Measurements from ENCODE around the gene GAGE1.
"Not testable (repeated sequence)": the region's sequence is repeated elsewhere in the genome, so short reads cannot be mapped to it uniquely, and the experiment has no call there.

GAGE1 gene

DNA sequence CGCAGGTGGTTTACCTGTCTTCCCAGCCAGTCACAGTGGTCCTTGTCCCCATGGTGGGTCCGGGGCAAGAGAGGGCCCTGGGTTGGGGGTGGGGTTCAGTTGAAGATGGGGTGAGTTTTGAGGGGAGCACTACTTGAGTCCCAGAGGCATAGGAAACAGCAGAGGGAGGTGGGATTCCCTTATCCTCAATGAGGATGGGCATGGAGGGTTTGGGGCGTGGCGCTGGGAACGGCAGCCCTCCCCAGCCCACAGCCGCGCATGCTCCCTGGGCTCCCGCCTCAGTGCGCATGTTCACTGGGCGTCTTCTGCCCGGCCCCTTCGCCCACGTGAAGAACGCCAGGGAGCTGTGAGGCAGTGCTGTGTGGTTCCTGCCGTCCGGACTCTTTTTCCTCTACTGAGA lies at the start of gene GAGE1:
GAGE1 (plus strand) TSS at position 301 of the 400 bp plus-strand sequence. CDS start 1,155 bp downstream, outside the sequence.
- DNase-seq (ENCODE audit: low read depth): not testable (repeated sequence)

DNA sequence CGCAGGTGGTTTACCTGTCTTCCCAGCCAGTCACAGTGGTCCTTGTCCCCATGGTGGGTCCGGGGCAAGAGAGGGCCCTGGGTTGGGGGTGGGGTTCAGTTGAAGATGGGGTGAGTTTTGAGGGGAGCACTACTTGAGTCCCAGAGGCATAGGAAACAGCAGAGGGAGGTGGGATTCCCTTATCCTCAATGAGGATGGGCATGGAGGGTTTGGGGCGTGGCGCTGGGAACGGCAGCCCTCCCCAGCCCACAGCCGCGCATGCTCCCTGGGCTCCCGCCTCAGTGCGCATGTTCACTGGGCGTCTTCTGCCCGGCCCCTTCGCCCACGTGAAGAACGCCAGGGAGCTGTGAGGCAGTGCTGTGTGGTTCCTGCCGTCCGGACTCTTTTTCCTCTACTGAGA lies 47.8 kb upstream of the GAGE1 start, which contains the start of gene GAGE12E:
GAGE12E (plus strand) TSS at position 301 of the 400 bp plus-strand sequence. CDS start 1,155 bp downstream, outside the sequence.
- not testable (repeated sequence) for DNase-seq (ENCODE audit: low read depth)

- DNase-seq (ENCODE audit: low read depth): not testable (repeated sequence)
These were observed 38.3 kb upstream of the GAGE1 start, which contains the start of gene GAGE12F for GRCh38 chrX:49560542-49560941. TSS of gene GAGE12F (plus strand) at chrX:49560842. CDS start at chrX:49561997, 1,155 bp downstream.

- DNase-seq (ENCODE audit: low read depth): not testable (repeated sequence)
These were observed 30.1 kb upstream of the GAGE1 start for GRCh38 chrX:49568728-49569127.

DNA sequence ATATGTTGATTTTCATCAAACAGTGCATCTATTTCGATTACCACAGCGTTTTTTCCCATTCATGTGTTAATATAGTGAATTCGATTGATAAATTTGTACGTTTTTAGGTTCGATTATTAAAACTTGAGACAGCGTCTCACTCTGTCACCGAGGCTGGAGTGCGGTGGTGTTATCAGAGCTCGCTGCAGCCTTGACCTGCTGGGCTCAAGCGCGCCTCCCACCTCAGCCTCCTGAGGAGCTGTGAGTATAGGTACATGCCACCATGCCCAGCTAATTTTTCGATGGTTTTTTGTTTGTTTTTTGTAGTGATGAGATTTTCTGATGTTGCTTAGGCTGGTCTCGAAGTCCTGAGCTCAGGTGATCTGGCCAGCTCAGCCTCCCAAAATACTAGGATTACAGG lies 29.7 kb upstream of the GAGE1 start:
- not testable (repeated sequence) for DNase-seq (ENCODE audit: low read depth)

- DNase-seq (ENCODE audit: low read depth): not testable (repeated sequence)
These were observed 28.7 kb upstream of the GAGE1 start, which contains the start of gene GAGE12G for GRCh38 chrX:49570100-49570499. TSS of gene GAGE12G (plus strand) at chrX:49570400. CDS start at chrX:49571555, 1,155 bp downstream.

- DNase-seq (ENCODE audit: low read depth): not testable (repeated sequence)
These were observed 19.2 kb upstream of the GAGE1 start, which contains the start of gene GAGE12H for GRCh38 chrX:49579649-49580048. TSS of gene GAGE12H (plus strand) at chrX:49579949. CDS start at chrX:49581104, 1,155 bp downstream.

GRCh38 chrX:49589196-49589595 lies 9.6 kb upstream of the GAGE1 start, which contains the start of gene GAGE2A:
TSS of gene GAGE2A (plus strand) at chrX:49589496. CDS start at chrX:49590651, 1,155 bp downstream.
- DNase-seq (ENCODE audit: low read depth): not testable (repeated sequence)

GRCh38 chrX:49589769-49590478 lies 8.9 kb upstream of the GAGE1 start:
- DNase-seq (ENCODE audit: low read depth): not testable (repeated sequence)

DNA sequence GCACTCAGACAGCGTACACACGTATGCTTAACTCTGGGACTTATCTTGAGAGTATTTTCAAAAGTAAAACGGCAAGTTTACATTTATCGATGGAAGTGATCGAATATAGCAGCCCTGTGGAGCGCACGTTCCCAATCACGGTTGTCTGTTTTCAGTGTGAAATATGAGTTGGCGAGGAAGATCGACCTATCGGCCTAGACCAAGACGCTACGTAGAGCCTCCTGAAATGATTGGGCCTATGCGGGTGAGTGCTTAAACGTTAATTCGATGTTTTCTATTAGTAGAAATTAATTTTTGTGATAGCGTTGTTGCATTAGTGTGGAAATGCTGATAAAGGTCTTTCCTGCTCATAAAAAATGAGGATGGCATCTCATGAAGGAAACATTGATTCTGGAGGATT lies 8.3 kb upstream of the GAGE1 start:
- DNase-seq (ENCODE audit: low read depth): not testable (repeated sequence)

DNA sequence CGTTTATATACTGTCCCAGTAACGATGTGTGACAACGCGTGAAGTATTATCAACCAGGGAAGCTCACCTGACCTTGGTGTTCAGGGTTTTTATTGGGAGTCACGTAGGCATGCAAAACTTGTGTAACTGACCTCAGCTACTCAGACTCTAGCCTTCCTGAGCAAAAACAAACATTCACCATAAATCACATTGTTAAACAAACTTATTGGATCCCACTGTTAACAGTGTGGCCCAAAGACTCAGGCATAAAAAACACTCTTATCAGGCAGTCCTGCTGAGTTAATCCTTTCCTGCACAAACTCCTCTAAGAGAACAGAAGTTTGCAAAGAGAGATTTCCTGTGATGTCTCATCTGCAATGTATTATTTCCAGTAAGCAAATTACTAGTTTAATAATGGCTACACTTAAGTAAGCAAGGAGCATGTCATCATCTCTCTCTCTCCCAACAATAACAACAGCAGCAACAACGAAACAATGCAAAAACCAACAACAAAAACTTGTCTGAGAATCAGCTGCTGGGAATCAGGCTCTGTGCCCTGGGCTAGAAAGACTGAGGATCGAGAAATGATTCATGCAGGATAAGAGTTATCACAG lies 12.0 kb downstream of the GAGE1 start:
- no peak for DNase-seq (ENCODE audit: low read depth)

GRCh38 chrX:49618574-49618973 lies 19.8 kb downstream of the GAGE1 start:
- DNase-seq (ENCODE audit: low read depth): no peak

GRCh38 chrX:49627086-49627777 lies 28.4 kb downstream of the GAGE1 start:
- no peak for DNase-seq (ENCODE audit: low read depth)

GRCh38 chrX:49644991-49645637 lies 46.3 kb downstream of the GAGE1 start:
- DNase-seq (ENCODE audit: low read depth): no peak

DNA sequence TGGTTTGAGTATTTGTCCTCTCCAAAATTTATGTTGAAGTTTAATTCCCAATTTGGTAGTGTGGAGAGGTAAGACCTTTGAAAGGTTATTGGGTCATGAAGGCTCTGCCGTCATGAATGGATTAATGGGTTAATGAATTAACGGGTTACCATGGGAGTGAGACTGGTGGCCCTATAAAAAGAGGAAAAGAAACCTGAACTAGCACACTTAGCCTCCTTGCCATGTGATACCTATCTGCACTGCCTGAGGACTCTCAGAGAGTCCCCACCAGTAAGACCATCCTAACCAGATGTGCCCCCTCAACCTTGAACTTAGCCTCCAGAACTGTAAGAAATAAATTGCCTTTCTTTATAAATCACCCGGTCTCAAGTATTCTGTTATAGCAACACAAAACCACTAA lies 57.7 kb downstream of the GAGE1 start:
- DNase-seq (ENCODE audit: low read depth): no peak
